Activated CD4-positive, alpha-beta memory T cell treated with anti-CD3 and anti-CD28 coated beads, Interleukin-2, amount 10 ng/mL, durations not matched to agents 7 days and 5 days (primary cell): ENCODE measurements around the gene C1QTNF9B. TPM values are rescaled to one million over a fixed set of nuclear protein-coding genes. Genes with fewer than 3 reads are reported as not detected.

Experiments used
- CTCF ChIA-PET: fragments of 350-600 bp; sonication (Branson Sonifier 250); formaldehyde crosslinking; loops from one replicate; lab custom pipeline; 2021; ENCODE audit warnings: antibody characterized with exemption, inconsistent platforms; lab: Charles Lee
- POLR2A ChIA-PET: fragments of 350-600 bp; sonication (Branson Sonifier 250); formaldehyde crosslinking; loops from one replicate; lab custom pipeline; 2021; ENCODE audit warnings: antibody characterized with exemption; lab: Charles Lee
- DNase-seq: peaks from one replicate; pipeline ENCODE4 v3.0.0-alpha.2; 2020
- H3K27ac Mint-ChIP-seq: one replicate; pipeline ENCODE4 v1.8.0; 2021; ENCODE audit warnings: mild to moderate bottlenecking, mixed read lengths
- H3K27me3 Mint-ChIP-seq: one replicate; pipeline ENCODE4 v1.8.0; 2021; ENCODE audit warnings: mixed read lengths
- H3K36me3 Mint-ChIP-seq: one replicate; pipeline ENCODE4 v1.8.0; 2021; ENCODE audit warnings: low read depth, mixed read lengths
- H3K4me1 Mint-ChIP-seq: one replicate; pipeline ENCODE4 v1.8.0; 2021; ENCODE audit warnings: mixed read lengths
- H3K4me3 Mint-ChIP-seq: one replicate; pipeline ENCODE4 v1.8.0; 2021; ENCODE audit warnings: mild to moderate bottlenecking, mixed read lengths
- H3K9me3 Mint-ChIP-seq: one replicate; pipeline ENCODE4 v1.8.0; 2021; ENCODE audit warnings: mixed read lengths
- total RNA-seq, 2 experiments: library from RNA; stranded (reverse); gene quantifications; one replicate each; pipeline ENCODE4 v1.2.3, GENCODE V29; 2021

The C1QTNF9B gene
- total RNA-seq, 2 experiments from 2014 or later = not detected

GRCh38 chr13:23866420-23867026 is 30.8 kb downstream of the C1QTNF9B start:
- no peaks in the 10 kb centered on the region for H3K9me3 Mint-ChIP-seq
- no peak overlapping the region for H3K4me3 Mint-ChIP-seq
- H3K4me1 Mint-ChIP-seq = peaks cover 4% of the 10 kb centered on the region
- H3K27ac Mint-ChIP-seq = no peak overlapping the region
- H3K36me3 Mint-ChIP-seq = no peaks in the 10 kb centered on the region
- no peak for DNase-seq
- POLR2A ChIA-PET = no interaction called here
- no peaks in the 10 kb centered on the region for H3K27me3 Mint-ChIP-seq
- CTCF ChIA-PET = interaction anchor here (0.9 kb wide), 1 partner anchor 186 kb away, joined by 3 read pairs; no protein-coding TSS in a partner anchor

- no peak overlapping the region for H3K4me3 Mint-ChIP-seq
- H3K27ac Mint-ChIP-seq = no peak overlapping the region
- H3K4me1 Mint-ChIP-seq = peaks cover 4% of the 10 kb centered on the region
- POLR2A ChIA-PET = no interaction called here
- H3K36me3 Mint-ChIP-seq = no peaks in the 10 kb centered on the region
- no peaks in the 10 kb centered on the region for H3K9me3 Mint-ChIP-seq
- no peaks in the 10 kb centered on the region for H3K27me3 Mint-ChIP-seq
- CTCF ChIA-PET = interaction anchor here (0.9 kb wide), 1 partner anchor 185 kb away, joined by 3 read pairs; no protein-coding TSS in a partner anchor
- DNase-seq = no peak
Measured at GRCh38 chr13:23865906-23866305, 31.4 kb downstream of the C1QTNF9B start.

GRCh38 chr13:23865026-23865425 is 32.3 kb downstream of the C1QTNF9B start:
- no peak overlapping the region for H3K27ac Mint-ChIP-seq
- CTCF ChIA-PET = no interaction called here
- H3K9me3 Mint-ChIP-seq = no peaks in the 10 kb centered on the region

GRCh38 chr13:23861310-23861709 is 36.0 kb downstream of the C1QTNF9B start:
- Mint-ChIP-seq H3K4me1 (peaks cover 8% of the 10 kb centered on the region), H3K9me3 (no peaks in the 10 kb centered on the region), H3K27ac (no peak overlapping the region), H3K4me3 (no peak overlapping the region), H3K36me3 (no peaks in the 10 kb centered on the region), H3K27me3 (no peaks in the 10 kb centered on the region)
- POLR2A ChIA-PET = no interaction called here
- CTCF ChIA-PET = no interaction called here
- no peak for DNase-seq

More at GRCh38 chr13:23865026-23865425, 32.3 kb downstream of the C1QTNF9B start:
- H3K36me3 Mint-ChIP-seq = no peaks in the 10 kb centered on the region
- H3K4me1 Mint-ChIP-seq = peaks cover 4% of the 10 kb centered on the region
- no peaks in the 10 kb centered on the region for H3K27me3 Mint-ChIP-seq
- DNase-seq = no peak
- POLR2A ChIA-PET = no interaction called here
- no peak overlapping the region for H3K4me3 Mint-ChIP-seq

- POLR2A ChIA-PET = no interaction called here
- Mint-ChIP-seq H3K4me1 (peaks cover 4% of the 10 kb centered on the region), H3K4me3 (no peak overlapping the region), H3K27me3 (no peaks in the 10 kb centered on the region), H3K9me3 (no peaks in the 10 kb centered on the region), H3K27ac (no peak overlapping the region), H3K36me3 (no peaks in the 10 kb centered on the region)
- CTCF ChIA-PET = no interaction called here
- DNase-seq = no peak
Measured at GRCh38 chr13:23859904-23860303, 37.4 kb downstream of the C1QTNF9B start.

DNA sequence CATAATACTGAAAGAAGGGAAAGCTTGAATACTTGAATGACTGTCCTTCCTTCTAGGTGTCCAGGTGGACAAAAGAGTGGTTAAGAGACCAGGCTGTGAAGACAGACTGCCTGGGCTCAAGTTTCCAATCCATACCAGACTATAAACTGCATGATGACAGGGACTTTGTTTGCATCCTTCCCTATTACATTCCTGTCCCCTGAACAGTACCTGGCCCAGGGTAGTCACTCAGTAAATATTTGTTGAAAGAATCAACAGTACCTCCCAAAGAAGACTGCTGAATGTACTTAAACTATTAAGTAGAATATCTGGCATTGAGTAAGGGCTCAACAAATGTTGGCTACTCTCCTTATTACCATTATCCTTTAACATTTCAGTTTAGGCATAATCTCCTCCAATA is 37.8 kb downstream of the C1QTNF9B start:
- Mint-ChIP-seq H3K27ac (no peak overlapping the region), H3K4me3 (no peak overlapping the region), H3K4me1 (peaks cover 4% of the 10 kb centered on the region), H3K27me3 (no peaks in the 10 kb centered on the region), H3K36me3 (no peaks in the 10 kb centered on the region), H3K9me3 (no peaks in the 10 kb centered on the region)
- CTCF ChIA-PET = interaction anchor here (1.3 kb wide), 1 partner anchor 10 kb away, joined by 3 read pairs; no protein-coding TSS in a partner anchor
- no peak for DNase-seq
- POLR2A ChIA-PET = no interaction called here

DNA sequence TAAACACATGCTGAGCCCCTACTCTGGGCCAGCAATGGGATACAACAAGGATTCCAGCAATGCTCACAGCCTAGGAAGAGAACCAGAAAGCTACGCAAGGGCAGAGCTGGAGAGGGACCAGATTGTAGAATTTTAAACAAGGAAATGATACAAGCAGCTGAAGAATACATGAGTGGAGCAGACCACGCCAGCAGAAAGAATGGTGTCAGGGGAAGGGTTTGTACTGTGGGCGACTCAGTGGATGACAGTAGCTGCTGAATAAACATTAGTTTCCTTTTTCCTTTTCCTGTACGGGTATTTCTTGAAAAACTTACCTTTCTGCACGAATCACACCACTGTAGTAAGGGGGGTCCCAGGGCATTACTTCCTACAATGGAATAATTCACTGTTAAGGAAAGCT is 38.8 kb downstream of the C1QTNF9B start:
- Mint-ChIP-seq H3K9me3 (no peaks in the 10 kb centered on the region), H3K27me3 (no peaks in the 10 kb centered on the region), H3K36me3 (no peaks in the 10 kb centered on the region), H3K4me3 (no peak overlapping the region), H3K4me1 (peaks cover 4% of the 10 kb centered on the region), H3K27ac (no peak overlapping the region)
- ChIA-PET CTCF (interaction anchor here (0.9 to 1.3 kb wide), 3 partner anchors 10 to 147 kb away, joined by 3 to 6 read pairs (median 3); no protein-coding TSS in a partner anchor), POLR2A (no interaction called here)
- no peak for DNase-seq

DNA sequence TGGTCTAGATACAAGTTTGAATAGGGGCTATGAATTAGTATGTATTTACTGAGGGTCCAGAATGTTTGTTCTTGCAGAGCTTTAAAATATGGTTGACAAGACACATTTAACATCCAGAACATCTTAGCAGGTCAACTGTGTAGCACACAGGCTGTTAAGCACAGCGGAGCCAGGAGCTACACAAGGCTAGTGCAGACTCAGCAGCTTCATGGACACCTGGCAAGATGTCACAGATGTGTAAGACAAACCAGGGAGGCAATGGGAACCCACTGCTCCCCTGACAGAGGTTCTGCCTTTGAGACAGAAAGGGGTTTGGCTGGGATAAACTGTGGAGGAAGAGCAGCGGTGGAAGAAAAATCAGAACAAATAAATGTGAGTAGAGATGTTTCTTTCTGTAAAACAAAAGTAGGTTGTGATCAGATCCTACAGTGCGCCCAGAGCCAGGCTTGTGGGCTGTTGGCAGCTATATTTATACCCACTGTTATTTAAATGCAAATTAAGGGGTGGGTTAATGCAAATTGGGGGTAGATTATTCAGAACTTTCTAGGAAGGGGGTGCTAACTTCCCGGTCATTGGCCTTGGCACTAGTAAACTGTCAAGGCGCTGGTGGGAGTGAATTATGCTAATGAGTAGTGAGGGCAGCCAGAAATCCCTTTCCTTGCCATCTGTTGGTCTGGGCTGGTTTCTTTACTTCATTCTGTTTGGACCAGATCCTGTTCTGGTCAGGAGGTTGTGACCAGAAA is 41.1 kb downstream of the C1QTNF9B start:
- POLR2A ChIA-PET = interaction anchor here (0.6 kb wide), 1 partner anchor 769 kb away, joined by 3 read pairs; no protein-coding TSS in a partner anchor
- no peak overlapping the region for H3K4me3 Mint-ChIP-seq
- H3K4me1 Mint-ChIP-seq = peaks cover 4% of the 10 kb centered on the region
- H3K27ac Mint-ChIP-seq = no peak overlapping the region
- no peaks in the 10 kb centered on the region for H3K36me3 Mint-ChIP-seq
- no peak for DNase-seq
- H3K9me3 Mint-ChIP-seq = no peaks in the 10 kb centered on the region
- no peaks in the 10 kb centered on the region for H3K27me3 Mint-ChIP-seq
- CTCF ChIA-PET = no interaction called here

DNA sequence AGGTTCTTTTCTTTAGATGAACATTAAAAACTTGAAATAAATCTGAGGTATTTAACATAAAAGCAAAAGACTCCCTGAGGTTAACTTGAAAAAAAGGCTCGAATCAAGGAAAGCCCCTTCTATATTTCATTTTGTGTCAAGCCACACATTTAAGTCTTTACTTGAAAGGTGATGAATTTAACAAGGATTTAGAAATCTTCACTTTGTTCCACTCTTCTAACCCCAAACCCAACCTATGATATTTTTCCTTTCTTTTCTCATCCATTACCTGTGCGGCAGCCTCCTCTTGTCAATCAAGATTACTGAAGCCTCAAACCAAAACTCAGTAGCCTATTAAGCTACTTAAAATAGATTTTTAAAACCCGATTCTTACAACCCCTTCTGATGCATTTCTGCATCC is 41.9 kb downstream of the C1QTNF9B start:
- POLR2A ChIA-PET = interaction anchor here (0.6 kb wide), 2 partner anchors 40 to 768 kb away, joined by 3 read pairs; no protein-coding TSS in a partner anchor
- CTCF ChIA-PET = no interaction called here

GRCh38 chr13:23852351-23852750 is 45.0 kb downstream of the C1QTNF9B start:
- Mint-ChIP-seq H3K27me3 (no peaks in the 10 kb centered on the region), H3K9me3 (no peaks in the 10 kb centered on the region), H3K27ac (no peak overlapping the region), H3K4me1 (no peaks in the 10 kb centered on the region), H3K36me3 (no peaks in the 10 kb centered on the region), H3K4me3 (no peak overlapping the region)
- CTCF ChIA-PET = no interaction called here
- no peak for DNase-seq
- POLR2A ChIA-PET = no interaction called here

More for the DNA sequence above, 41.9 kb downstream of the C1QTNF9B start:
- no peak for DNase-seq
- H3K27ac Mint-ChIP-seq = no peak overlapping the region
- H3K27me3 Mint-ChIP-seq = no peaks in the 10 kb centered on the region
- no peak overlapping the region for H3K4me3 Mint-ChIP-seq
- no peaks in the 10 kb centered on the region for H3K9me3 Mint-ChIP-seq
- H3K4me1 Mint-ChIP-seq = peaks cover 4% of the 10 kb centered on the region
- no peaks in the 10 kb centered on the region for H3K36me3 Mint-ChIP-seq

GRCh38 chr13:23851106-23851505 is 46.2 kb downstream of the C1QTNF9B start:
- H3K36me3 Mint-ChIP-seq = no peaks in the 10 kb centered on the region
- H3K27ac Mint-ChIP-seq = no peak overlapping the region
- H3K27me3 Mint-ChIP-seq = no peaks in the 10 kb centered on the region
- no peak for DNase-seq
- H3K9me3 Mint-ChIP-seq = no peaks in the 10 kb centered on the region
- POLR2A ChIA-PET = interaction anchor here (0.7 kb wide), 1 partner anchor 393 kb away, joined by 4 read pairs; no protein-coding TSS in a partner anchor
- H3K4me1 Mint-ChIP-seq = no peaks in the 10 kb centered on the region
- CTCF ChIA-PET = no interaction called here
- no peak overlapping the region for H3K4me3 Mint-ChIP-seq

- no peak overlapping the region for H3K27ac Mint-ChIP-seq
- CTCF ChIA-PET = no interaction called here
Measured at GRCh38 chr13:23850134-23850533, 47.2 kb downstream of the C1QTNF9B start.

DNA sequence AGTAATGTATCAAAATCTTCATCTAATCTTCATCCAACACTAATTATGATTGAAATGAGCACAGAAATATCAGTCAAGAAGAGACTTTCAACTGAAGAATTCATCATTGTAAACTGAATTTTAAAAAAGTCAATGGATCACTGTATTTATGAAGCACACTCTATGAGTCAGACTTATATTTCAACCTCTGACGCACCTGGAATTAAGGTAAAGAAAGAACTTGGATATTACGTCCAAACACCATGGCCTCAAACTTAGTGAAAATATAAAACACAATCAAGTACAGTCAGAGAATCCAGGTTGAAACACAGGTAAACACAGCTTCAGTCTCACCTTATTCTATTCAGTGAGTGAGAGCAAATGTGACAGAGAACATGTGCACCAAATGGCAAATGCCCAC is 47.6 kb downstream of the C1QTNF9B start:
- Mint-ChIP-seq H3K36me3 (no peaks in the 10 kb centered on the region), H3K27me3 (no peaks in the 10 kb centered on the region), H3K4me3 (no peak overlapping the region), H3K27ac (no peak overlapping the region), H3K9me3 (no peaks in the 10 kb centered on the region), H3K4me1 (peaks cover 2% of the 10 kb centered on the region)
- ChIA-PET POLR2A (no interaction called here), CTCF (no interaction called here)
- no peak for DNase-seq

More at GRCh38 chr13:23850134-23850533, 47.2 kb downstream of the C1QTNF9B start:
- POLR2A ChIA-PET = no interaction called here
- H3K4me1 Mint-ChIP-seq = peaks cover under 1% of the 10 kb centered on the region
- DNase-seq = no peak
- H3K9me3 Mint-ChIP-seq = no peaks in the 10 kb centered on the region
- no peaks in the 10 kb centered on the region for H3K36me3 Mint-ChIP-seq
- no peak overlapping the region for H3K4me3 Mint-ChIP-seq
- H3K27me3 Mint-ChIP-seq = no peaks in the 10 kb centered on the region
